ENCODE results near the gene PRKCE.

GRCh38 chr2:46036929-46037328 lies 385.5 kb downstream of the PRKCE start:
- TF ChIP-seq CTCF (IDR thresholded peaks at IDR 0.05) (no peak), EZH2 (IDR thresholded peaks at IDR 0.05; ENCODE audit: borderline replicate concordance, insufficient read depth, low read depth, low read length, poor library complexity, severe bottlenecking) (no peak)
